Measurements from ENCODE around the gene CCDC78. TPM values are rescaled to one million over a fixed set of nuclear protein-coding genes. Genes with fewer than 3 reads are reported as not detected.

CCDC78 gene
- 0.38 TPM for total RNA-seq

- DNase-seq (ENCODE audit: low spot score) (no peak), ATAC-seq (peak; percentile 28)
Measured at GRCh38 chr16:726438-727290, at the start of gene CCDC78, which contains the start of gene HAGHL. Gene CCDC78 (minus strand): TSS chr16:726443. CDS start chr16:726367, 76 bp downstream. Gene HAGHL (plus strand): TSS chr16:727106. CDS start chr16:727510, 404 bp downstream.

- DNase-seq (ENCODE audit: low spot score) (no peak), ATAC-seq (no peak)
Measured at GRCh38 chr16:775236-775796, 49.1 kb upstream of the CCDC78 start.

- DNase-seq (ENCODE audit: low spot score): no peak
- no peak for ATAC-seq
Measured at GRCh38 chr16:774086-775001, 48.1 kb upstream of the CCDC78 start.

GRCh38 chr16:772959-773358 is 46.7 kb upstream of the CCDC78 start:
- no peak for DNase-seq (ENCODE audit: low spot score)
- no peak for ATAC-seq

- no peak for DNase-seq (ENCODE audit: low spot score)
- no peak for ATAC-seq
Measured at GRCh38 chr16:770411-770810, 44.2 kb upstream of the CCDC78 start.

GRCh38 chr16:769934-770333 is 43.7 kb upstream of the CCDC78 start:
- no peak for DNase-seq (ENCODE audit: low spot score)
- no peak for ATAC-seq

- ATAC-seq (no peak), DNase-seq (ENCODE audit: low spot score) (no peak)
Measured at GRCh38 chr16:769184-769784, 43.0 kb upstream of the CCDC78 start.

GRCh38 chr16:768428-768827 is 42.2 kb upstream of the CCDC78 start:
- no peak for DNase-seq (ENCODE audit: low spot score)
- ATAC-seq: no peak

GRCh38 chr16:767743-768235 is 41.5 kb upstream of the CCDC78 start:
- DNase-seq (ENCODE audit: low spot score): no peak
- no peak for ATAC-seq

GRCh38 chr16:766820-767640 is 40.8 kb upstream of the CCDC78 start:
- DNase-seq (ENCODE audit: low spot score) (no peak), ATAC-seq (no peak)

- DNase-seq (ENCODE audit: low spot score) (no peak), ATAC-seq (no peak)
Measured at GRCh38 chr16:766008-766819, 40.0 kb upstream of the CCDC78 start.

- ATAC-seq: no peak
- DNase-seq (ENCODE audit: low spot score): no peak
Measured at GRCh38 chr16:765488-765865, 39.2 kb upstream of the CCDC78 start.

- no peak for ATAC-seq
- DNase-seq (ENCODE audit: low spot score): no peak
Measured at GRCh38 chr16:764848-765487, 38.7 kb upstream of the CCDC78 start.

- no peak for ATAC-seq
Measured at GRCh38 chr16:764184-764750, 38.0 kb upstream of the CCDC78 start.

GRCh38 chr16:763369-764183 is 37.3 kb upstream of the CCDC78 start:
- DNase-seq (ENCODE audit: low spot score) (no peak), ATAC-seq (no peak)

More at GRCh38 chr16:764184-764750, 38.0 kb upstream of the CCDC78 start:
- DNase-seq (ENCODE audit: low spot score): no peak

- ATAC-seq: no peak
- no peak for DNase-seq (ENCODE audit: low spot score)
Measured at GRCh38 chr16:762595-763268, 36.5 kb upstream of the CCDC78 start.
